ENCODE results near the gene SNAI3. TPM values are rescaled to one million over a fixed set of nuclear protein-coding genes. Genes with fewer than 3 reads are reported as not detected.
"Not testable (repeated sequence)": the region's sequence is repeated elsewhere in the genome, so short reads cannot be mapped to it uniquely, and the experiment has no call there.

SNAI3 gene
- total RNA-seq, 4 donors from 2014 or later = 0.70 to 0.80 TPM; not detected in 2

DNA sequence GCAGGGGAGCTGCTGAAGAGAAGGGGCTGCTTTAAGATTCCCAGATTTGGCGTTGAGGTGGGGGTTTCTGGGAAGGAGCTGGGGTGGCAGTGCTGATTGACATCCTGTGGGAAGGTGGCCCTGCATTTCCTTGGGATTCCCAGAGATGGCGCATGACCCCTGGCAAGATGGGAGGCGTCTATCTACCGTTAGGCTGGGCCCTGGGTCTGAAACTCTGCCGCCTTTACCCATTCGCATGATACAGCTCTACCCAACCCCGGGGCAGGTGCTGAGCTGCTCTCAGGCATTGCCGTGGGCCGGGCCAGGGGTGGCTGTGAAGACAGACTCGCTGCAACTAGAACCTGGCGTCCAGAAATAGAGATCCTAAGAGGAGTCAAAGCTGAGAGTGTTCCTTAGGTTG, 13.5 kb downstream of the SNAI3 start:
- DNase-seq = no peak
- Histone ChIP-seq H3K27me3 (no peaks in the 10 kb centered on the region), H3K4me3 (no peak overlapping the region), H3K9me3 (no peaks in the 10 kb centered on the region), H3K27ac (no peak overlapping the region), H3K4me1 (no peaks in the 10 kb centered on the region), H3K36me3 (no peaks in the 10 kb centered on the region)
- no peak for TF ChIP-seq POLR2A (IDR thresholded peaks at IDR 0.05)
- TF ChIP-seq, protein P1, sequence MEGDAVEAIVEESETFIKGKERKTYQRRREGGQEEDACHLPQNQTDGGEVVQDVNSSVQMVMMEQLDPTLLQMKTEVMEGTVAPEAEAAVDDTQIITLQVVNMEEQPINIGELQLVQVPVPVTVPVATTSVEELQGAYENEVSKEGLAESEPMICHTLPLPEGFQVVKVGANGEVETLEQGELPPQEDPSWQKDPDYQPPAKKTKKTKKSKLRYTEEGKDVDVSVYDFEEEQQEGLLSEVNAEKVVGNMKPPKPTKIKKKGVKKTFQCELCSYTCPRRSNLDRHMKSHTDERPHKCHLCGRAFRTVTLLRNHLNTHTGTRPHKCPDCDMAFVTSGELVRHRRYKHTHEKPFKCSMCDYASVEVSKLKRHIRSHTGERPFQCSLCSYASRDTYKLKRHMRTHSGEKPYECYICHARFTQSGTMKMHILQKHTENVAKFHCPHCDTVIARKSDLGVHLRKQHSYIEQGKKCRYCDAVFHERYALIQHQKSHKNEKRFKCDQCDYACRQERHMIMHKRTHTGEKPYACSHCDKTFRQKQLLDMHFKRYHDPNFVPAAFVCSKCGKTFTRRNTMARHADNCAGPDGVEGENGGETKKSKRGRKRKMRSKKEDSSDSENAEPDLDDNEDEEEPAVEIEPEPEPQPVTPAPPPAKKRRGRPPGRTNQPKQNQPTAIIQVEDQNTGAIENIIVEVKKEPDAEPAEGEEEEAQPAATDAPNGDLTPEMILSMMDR (IDR thresholded peaks at IDR 0.05) = peak in 4 of 6 experiments; percentile 5 to 44 (median 35)

DNA sequence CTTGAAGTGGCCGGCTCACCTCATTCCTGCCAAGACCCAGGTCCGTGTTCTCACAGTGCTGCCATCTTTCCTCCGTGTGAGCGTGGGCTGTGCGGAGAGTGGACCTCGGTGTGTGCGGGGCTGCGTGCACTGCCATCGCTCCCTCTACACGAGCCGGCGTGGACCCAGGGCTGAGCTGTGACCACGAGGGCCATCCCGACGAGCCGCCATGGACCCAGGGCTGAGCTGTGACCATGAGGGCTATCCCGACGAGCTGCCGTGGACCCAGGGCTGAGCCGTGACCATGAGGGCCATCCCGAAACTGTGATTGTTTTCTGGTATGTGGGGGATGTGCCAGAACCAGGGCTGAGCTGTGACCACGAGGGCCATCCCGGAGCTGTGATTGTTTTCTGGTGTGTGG, 14.5 kb downstream of the SNAI3 start:
- TF ChIP-seq POLR2A (IDR thresholded peaks at IDR 0.05) = no peak
- TF ChIP-seq, protein P1 (IDR thresholded peaks at IDR 0.05) = no peak
- Histone ChIP-seq H3K27me3 (no peaks in the 10 kb centered on the region), H3K9me3 (no peaks in the 10 kb centered on the region), H3K36me3 (no peaks in the 10 kb centered on the region), H3K27ac (no peak overlapping the region), H3K4me1 (no peaks in the 10 kb centered on the region), H3K4me3 (no peak overlapping the region)
- DNase-seq = no peak

DNA sequence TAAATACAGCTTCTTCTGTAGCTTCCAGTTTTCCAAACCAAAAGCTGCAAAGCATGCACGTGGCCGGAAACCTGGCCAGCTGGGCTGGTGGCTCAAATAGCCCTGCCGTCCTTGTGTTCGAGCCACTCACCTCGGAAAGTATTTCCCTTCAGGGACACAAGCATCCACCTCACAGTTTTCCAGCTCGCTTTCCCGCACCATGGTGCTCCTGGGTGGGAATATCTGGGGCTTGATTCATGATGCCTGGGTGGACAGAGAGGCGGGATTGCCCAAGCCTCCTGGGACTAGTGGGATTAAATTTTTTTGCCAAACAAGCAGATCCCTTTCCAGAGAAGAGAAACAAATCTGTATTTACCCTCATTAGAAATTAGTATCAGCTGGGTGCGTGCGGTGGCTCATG, 16.3 kb downstream of the SNAI3 start:
- Histone ChIP-seq H3K27ac (no peak overlapping the region), H3K4me3 (no peak overlapping the region), H3K27me3 (no peaks in the 10 kb centered on the region), H3K36me3 (no peaks in the 10 kb centered on the region), H3K4me1 (no peaks in the 10 kb centered on the region), H3K9me3 (no peaks in the 10 kb centered on the region)
- TF ChIP-seq POLR2A (IDR thresholded peaks at IDR 0.05) = no peak
- TF ChIP-seq, protein P1 (IDR thresholded peaks at IDR 0.05) = no peak
- DNase-seq = no peak

DNA sequence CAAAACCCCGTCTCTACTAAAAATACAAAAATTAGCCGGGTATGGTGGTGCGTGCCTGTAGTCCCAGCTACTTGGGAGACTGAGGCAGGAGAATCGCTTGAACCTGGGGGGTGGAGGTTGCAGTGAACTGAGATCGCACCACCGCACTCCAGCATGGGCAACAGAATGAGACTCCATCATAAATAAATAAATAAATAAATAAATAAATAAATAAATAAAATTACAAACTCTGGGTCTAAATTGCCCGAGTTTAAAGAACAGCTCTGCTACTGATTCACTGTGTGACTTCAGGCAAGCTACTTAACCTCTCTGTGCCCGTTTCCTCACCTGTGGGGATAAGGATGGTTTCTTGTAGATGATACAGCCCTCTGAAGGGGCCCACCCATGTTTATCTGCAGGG, 16.8 kb downstream of the SNAI3 start:
- H3K9me3 ChIP-seq, DNase-seq, H3K4me1 ChIP-seq, H3K36me3 ChIP-seq, H3K27me3 ChIP-seq, H3K27ac ChIP-seq, H3K4me3 ChIP-seq: not testable (repeated sequence)

DNA sequence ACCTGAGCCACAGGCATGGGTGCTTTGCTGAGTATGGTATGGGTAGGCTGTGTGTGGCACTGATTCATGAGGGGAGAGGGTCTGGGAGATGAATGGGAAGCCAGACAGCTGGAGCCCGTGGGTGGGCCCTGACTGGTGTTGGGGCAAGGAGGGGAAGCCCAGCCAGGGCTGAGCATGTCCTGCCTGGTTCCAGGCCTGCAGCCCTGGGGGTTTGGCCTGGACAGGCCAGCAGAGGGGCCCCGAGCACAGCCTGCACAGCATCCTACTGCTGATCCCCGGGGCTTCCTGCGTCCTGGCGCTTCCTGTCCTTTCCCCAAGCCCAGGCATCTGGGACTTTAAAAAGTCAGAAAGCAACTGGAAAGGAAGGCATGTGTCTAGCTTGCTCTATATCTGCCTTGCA, 18.8 kb downstream of the SNAI3 start:
- DNase-seq = no peak
- Histone ChIP-seq H3K9me3 (no peaks in the 10 kb centered on the region), H3K27me3 (no peaks in the 10 kb centered on the region), H3K36me3 (no peaks in the 10 kb centered on the region), H3K27ac (no peak overlapping the region), H3K4me1 (peaks cover 0 to 10% (median 2%) of the 10 kb centered on the region in 4 donors), H3K4me3 (no peak overlapping the region)
- TF ChIP-seq POLR2A (IDR thresholded peaks at IDR 0.05) = no peak
- TF ChIP-seq, protein P1 (IDR thresholded peaks at IDR 0.05) = no peak

DNA sequence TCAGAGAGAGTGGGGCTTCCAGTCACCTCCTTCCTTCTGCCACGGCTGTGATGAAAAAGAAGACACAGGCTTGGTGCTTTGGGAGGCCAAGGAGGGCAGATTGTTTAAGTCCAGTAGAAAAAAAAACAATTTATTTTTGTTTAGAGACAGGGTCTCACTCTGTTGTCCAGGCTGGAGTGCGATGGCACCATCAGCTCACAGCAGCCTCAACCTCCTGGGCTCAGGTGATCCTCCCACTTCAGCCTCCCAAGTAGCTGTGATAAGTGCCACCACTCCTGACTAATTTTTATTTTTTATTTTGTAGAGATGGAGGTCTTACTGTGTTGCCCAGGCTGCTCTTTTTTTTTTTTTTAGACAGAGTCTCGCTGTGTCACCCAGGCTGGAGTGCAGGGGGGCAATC, 20.7 kb downstream of the SNAI3 start:
- TF ChIP-seq, protein P1 (IDR thresholded peaks at IDR 0.05) = no peak
- TF ChIP-seq POLR2A (IDR thresholded peaks at IDR 0.05) = no peak
- DNase-seq = no peak

More for the DNA sequence above, 20.7 kb downstream of the SNAI3 start:
- no peak overlapping the region for H3K4me3 ChIP-seq
- H3K36me3 ChIP-seq = no peaks in the 10 kb centered on the region
- H3K9me3 ChIP-seq = no peaks in the 10 kb centered on the region
- H3K4me1 ChIP-seq = peaks cover 0 to 24% (median 2%) of the 10 kb centered on the region in 4 donors
- no peaks in the 10 kb centered on the region for H3K27me3 ChIP-seq
- H3K27ac ChIP-seq = no peak overlapping the region

All from Peyer's patch (tissue), 4 donors.